ENCODE data around the gene XRN2. TPM values are rescaled to one million over a fixed set of nuclear protein-coding genes. Genes with fewer than 3 reads are reported as not detected.

XRN2 gene
- total and polyA plus RNA-seq, 2 donors (not counting 1 experiment from before 2014, with no cell fraction given), result 19.0 to 46.2 TPM

DNA sequence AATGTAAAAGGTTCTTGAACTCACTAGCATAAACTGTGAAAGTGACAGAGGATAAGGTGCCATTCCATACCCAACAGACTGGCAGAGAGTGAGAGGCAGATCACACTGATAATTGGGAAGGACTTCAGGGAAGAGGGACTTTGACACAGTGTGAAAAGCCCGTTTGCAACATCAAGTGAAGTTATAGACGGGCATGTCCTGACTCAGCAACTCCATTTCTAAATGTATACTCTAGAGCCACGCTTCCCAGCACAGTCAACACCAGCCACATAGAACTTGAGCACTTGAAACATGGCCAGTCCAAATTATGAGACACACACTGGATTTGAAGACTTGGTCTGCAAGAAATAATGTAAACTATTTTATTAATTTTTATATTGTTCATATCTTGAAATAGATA, 45.9 kb upstream of the XRN2 start:
- no peak for TF ChIP-seq EZH2 (IDR thresholded peaks at IDR 0.05; ENCODE audit: borderline replicate concordance, insufficient read depth, low read depth, low read length, poor library complexity, severe bottlenecking)
- TF ChIP-seq, protein P1, sequence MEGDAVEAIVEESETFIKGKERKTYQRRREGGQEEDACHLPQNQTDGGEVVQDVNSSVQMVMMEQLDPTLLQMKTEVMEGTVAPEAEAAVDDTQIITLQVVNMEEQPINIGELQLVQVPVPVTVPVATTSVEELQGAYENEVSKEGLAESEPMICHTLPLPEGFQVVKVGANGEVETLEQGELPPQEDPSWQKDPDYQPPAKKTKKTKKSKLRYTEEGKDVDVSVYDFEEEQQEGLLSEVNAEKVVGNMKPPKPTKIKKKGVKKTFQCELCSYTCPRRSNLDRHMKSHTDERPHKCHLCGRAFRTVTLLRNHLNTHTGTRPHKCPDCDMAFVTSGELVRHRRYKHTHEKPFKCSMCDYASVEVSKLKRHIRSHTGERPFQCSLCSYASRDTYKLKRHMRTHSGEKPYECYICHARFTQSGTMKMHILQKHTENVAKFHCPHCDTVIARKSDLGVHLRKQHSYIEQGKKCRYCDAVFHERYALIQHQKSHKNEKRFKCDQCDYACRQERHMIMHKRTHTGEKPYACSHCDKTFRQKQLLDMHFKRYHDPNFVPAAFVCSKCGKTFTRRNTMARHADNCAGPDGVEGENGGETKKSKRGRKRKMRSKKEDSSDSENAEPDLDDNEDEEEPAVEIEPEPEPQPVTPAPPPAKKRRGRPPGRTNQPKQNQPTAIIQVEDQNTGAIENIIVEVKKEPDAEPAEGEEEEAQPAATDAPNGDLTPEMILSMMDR (IDR thresholded peaks at IDR 0.05), result no peak
- no peaks in the 10 kb centered on the region for H3K4me1 Mint-ChIP-seq
- H3K4me3 Mint-ChIP-seq, result no peak overlapping the region
- peaks cover 4% of the 10 kb centered on the region for H3K27me3 Mint-ChIP-seq
- no peaks in the 10 kb centered on the region for H3K27me3 ChIP-seq (replicated peaks in 1 of 4; ENCODE audit: control extremely low read depth in 1 of 4, control insufficient read depth in 3 of 4, insufficient read depth in 4 of 4, low read length in 3 of 4)
- no peak for ATAC-seq (ENCODE audit: low read depth)
- WGBS (ENCODE audit: insufficient coverage), result 80% methylated on average over 1 of the region's 3 CpGs
- intact Hi-C loops (cut with micrococcal nuclease), result no loop called here
- H3K36me3 ChIP-seq (replicated peaks in 1 of 2; ENCODE audit: control extremely low read depth in 1 of 2, control insufficient read depth in 1 of 2, extremely low read depth in 1 of 2, insufficient read depth in 2 of 2, low read length in 1 of 2), result no peaks in the 10 kb centered on the region
- no peak overlapping the region for H3K9ac ChIP-seq (ENCODE audit: low read length)
- no peaks in the 10 kb centered on the region for H3K79me2 ChIP-seq (ENCODE audit: control insufficient read depth, insufficient read depth, low read length)
- no peak overlapping the region for H3K27ac ChIP-seq (ENCODE audit: low read length in 2 of 2)
- DNase-seq, result no peak
- H3K4me3 ChIP-seq (ENCODE audit: control extremely low read depth in 1 of 5, extremely low read depth in 1 of 5, insufficient read depth in 1 of 5, low read depth in 2 of 5, low read length in 4 of 5), result no peak overlapping the region
- H3K9me3 Mint-ChIP-seq (ENCODE audit: insufficient read depth), result no peaks in the 10 kb centered on the region
- no peaks in the 10 kb centered on the region for H4K20me1 ChIP-seq (ENCODE audit: control insufficient read depth, insufficient read depth, low read length, poor library complexity, severe bottlenecking)
- H3K9me3 ChIP-seq (ENCODE audit: control extremely low read depth in 1 of 3, control insufficient read depth in 2 of 3, insufficient read depth in 1 of 3, low read length in 2 of 3), result no peaks in the 10 kb centered on the region
- CTCF ChIA-PET, result no interaction called here
- H3K4me1 ChIP-seq (ENCODE audit: control insufficient read depth in 2 of 2, insufficient read depth in 2 of 2, low read length in 2 of 2), result no peaks in the 10 kb centered on the region
- no peak overlapping the region for H2AFZ ChIP-seq (ENCODE audit: insufficient read depth, low read depth, low read length, poor library complexity, severe bottlenecking)
- no peak overlapping the region for H3K4me2 ChIP-seq (replicated peaks; ENCODE audit: low read depth, low read length, poor library complexity, severe bottlenecking)
- H3K27ac Mint-ChIP-seq, result no peak overlapping the region
- POLR2A ChIA-PET, result interaction anchor here (0.6 kb wide), 1 partner anchor 27 kb away, joined by 5 read pairs; no protein-coding TSS in a partner anchor

DNA sequence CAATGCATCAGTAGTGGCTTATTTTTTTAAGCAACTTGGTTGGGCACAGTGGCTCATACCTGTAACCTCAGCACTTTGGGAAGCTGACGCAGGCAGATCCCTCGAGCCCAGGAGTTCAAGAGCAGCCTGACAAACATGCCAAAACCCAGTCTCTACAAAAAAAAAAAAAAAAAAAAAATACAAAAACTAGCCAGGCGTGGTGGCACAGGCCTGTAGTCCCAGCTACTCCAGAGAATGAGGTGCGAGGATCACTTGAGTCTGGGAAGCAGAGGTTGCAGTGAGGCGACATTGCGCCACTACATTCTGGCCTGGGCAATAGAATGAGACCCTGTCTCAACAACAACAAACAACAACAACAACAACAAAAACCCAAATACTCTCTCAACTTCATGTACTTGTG, 44.7 kb upstream of the XRN2 start:
- Histone ChIP-seq H3K4me2 (replicated peaks; ENCODE audit: low read depth, low read length, poor library complexity, severe bottlenecking) (no peak overlapping the region), H3K9ac (ENCODE audit: low read length) (no peak overlapping the region), H3K9me3 (ENCODE audit: control extremely low read depth in 1 of 3, control insufficient read depth in 2 of 3, insufficient read depth in 1 of 3, low read length in 2 of 3) (no peaks in the 10 kb centered on the region), H3K4me1 (ENCODE audit: control insufficient read depth in 2 of 2, insufficient read depth in 2 of 2, low read length in 2 of 2) (no peaks in the 10 kb centered on the region), H3K27me3 (replicated peaks in 1 of 4; ENCODE audit: control extremely low read depth in 1 of 4, control insufficient read depth in 3 of 4, insufficient read depth in 4 of 4, low read length in 3 of 4) (no peaks in the 10 kb centered on the region), H2AFZ (ENCODE audit: insufficient read depth, low read depth, low read length, poor library complexity, severe bottlenecking) (no peak overlapping the region), H4K20me1 (ENCODE audit: control insufficient read depth, insufficient read depth, low read length, poor library complexity, severe bottlenecking) (no peaks in the 10 kb centered on the region), H3K27ac (ENCODE audit: low read length in 2 of 2) (no peak overlapping the region), H3K4me3 (ENCODE audit: control extremely low read depth in 1 of 5, extremely low read depth in 1 of 5, insufficient read depth in 1 of 5, low read depth in 2 of 5, low read length in 4 of 5) (no peak overlapping the region), H3K36me3 (replicated peaks in 1 of 2; ENCODE audit: control extremely low read depth in 1 of 2, control insufficient read depth in 1 of 2, extremely low read depth in 1 of 2, insufficient read depth in 2 of 2, low read length in 1 of 2) (no peaks in the 10 kb centered on the region), H3K79me2 (ENCODE audit: control insufficient read depth, insufficient read depth, low read length) (no peaks in the 10 kb centered on the region)
- no peak for TF ChIP-seq EZH2 (IDR thresholded peaks at IDR 0.05; ENCODE audit: borderline replicate concordance, insufficient read depth, low read depth, low read length, poor library complexity, severe bottlenecking)
- TF ChIP-seq, protein P1 (IDR thresholded peaks at IDR 0.05), result no peak
- 100% methylated on average over 2 of the region's 6 CpGs for WGBS (ENCODE audit: insufficient coverage)
- DNase-seq (no peak), ATAC-seq (ENCODE audit: low read depth) (no peak)
- ChIA-PET POLR2A (no interaction called here), CTCF (interaction anchor here (0.6 kb wide), 1 partner anchor 24 kb away, joined by 4 read pairs; no protein-coding TSS in a partner anchor)
- Mint-ChIP-seq H3K27ac (no peak overlapping the region), H3K4me3 (no peak overlapping the region), H3K27me3 (peaks cover 12% of the 10 kb centered on the region), H3K9me3 (ENCODE audit: insufficient read depth) (no peaks in the 10 kb centered on the region), H3K4me1 (no peaks in the 10 kb centered on the region)
- intact Hi-C loops (cut with micrococcal nuclease), result no loop called here
